Ramos (cell line): ENCODE results near the gene CRYGA.
"Not testable (repeated sequence)": the region's sequence is repeated elsewhere in the genome, so short reads cannot be mapped to it uniquely, and the experiment has no call there.

ENCODE experiments used
- in situ Hi-C: fragments of 300-500 bp; cut with MboI; formaldehyde crosslinking; loops from one replicate; pipeline ENCODE4 v1.14.3; 2022; ENCODE audit warnings: low sequenced_read_pairs; ENCODE audit not compliant: unreplicated experiment

CRYGA gene

DNA sequence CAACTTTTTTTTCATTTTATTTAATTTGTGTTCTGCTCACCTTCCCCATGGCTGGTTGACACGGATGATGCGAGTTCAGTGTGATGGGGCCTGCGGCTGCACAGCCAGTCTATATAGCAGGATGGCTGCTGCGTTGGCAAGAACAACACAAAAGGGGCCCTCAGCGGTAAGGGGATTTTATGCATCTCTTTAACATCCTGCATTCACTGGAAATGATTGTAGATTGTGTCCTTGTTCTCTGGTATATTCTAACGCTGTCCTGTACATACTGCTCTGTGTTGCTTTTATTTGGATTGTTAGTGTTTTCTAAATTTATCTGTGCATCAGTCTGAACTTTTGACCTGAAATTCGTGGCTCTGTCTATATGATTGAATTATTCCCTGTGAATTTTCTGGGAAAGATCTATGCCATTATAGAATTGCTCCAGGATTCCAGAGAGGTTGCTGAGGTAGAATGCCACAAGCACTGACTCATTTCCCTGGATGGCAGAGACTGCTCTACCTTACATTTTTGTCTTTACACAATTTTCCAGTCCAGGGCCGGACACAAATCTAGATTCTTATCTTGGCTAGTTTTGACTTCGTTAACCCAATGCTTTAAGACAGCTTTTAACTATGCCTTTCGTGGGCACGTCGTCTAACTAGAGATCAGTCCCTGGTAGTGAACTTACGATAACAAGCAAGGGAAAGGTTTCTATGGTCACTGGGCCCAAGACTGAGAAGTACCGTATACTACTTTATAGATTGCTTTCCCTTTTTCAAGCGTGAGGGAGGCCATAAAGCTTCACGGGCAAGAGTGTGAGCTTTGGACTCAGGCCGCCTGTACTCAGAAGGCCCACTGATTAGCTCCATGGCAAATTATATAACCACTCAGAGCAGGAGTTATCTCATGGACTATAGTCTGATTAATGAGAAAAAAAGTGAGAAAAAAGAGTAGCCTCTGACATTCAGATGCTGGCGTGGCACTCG, 33.4 kb downstream of the CRYGA start, which contains the start of gene CRYGC:
Gene CRYGC (minus strand): TSS at position 85 of the 968 bp plus-strand sequence. CDS start 36 bp downstream, at position 49.
- in situ Hi-C loops, result no loop called here

DNA sequence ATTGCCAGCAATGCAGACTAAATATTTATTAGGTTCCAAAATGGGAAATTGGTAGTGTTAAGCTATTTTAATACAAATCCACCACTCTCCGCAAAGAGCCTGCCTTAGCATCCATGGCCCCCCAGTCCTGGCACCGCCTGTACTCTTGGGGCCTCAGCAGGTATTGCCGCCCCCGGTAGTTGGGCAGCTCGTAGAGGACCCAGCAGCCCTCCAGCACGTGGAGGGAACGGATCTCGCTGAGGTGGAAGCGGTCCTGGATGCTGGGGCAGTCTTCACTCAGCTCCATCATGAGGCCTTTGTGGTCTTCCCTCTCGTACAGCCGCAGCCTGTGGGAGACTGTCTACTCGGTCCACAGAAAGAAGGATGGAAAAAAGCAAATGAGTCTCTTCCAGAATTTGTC, 35.3 kb downstream of the CRYGA start:
- in situ Hi-C loops, result no loop called here

DNA sequence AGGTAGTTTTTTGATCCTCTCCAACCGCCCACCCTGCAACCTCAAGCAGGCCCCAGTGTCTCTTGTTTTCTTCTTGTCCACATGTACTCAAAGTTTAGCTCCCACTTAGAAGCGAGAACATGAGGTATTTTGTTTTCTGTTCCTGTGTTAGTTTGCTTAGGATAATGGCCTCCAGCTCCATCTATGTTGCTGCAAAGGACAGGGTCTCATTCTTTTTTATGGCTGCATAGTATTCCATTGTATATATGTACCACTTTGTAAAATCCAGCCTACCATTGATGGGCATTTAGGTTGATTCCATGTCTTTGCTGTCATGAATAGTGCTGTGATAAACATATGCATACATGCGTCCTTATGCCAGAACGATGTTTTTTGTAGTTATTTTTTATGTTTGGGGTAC, 36.3 kb downstream of the CRYGA start:
- in situ Hi-C loops, result no loop called here

DNA sequence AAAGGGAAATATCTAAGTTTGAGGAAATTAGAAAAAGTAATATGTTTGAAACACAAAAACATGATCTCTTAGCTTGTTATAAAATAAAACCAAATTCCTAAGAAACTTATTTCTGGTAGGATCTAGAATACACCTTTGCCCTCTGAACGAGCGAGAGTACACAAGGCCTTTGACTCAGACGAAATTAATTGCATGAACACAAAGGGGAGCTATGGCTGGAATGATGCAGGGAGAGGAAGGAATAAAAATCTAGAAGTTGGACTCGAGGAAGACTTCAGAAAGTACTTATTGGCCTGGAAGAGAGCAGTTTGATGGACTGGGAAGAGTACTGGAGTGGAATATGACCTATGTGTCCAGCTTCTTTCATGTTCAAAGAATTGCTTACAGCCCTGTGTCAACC, 38.1 kb downstream of the CRYGA start:
- in situ Hi-C loops, result no loop called here

DNA sequence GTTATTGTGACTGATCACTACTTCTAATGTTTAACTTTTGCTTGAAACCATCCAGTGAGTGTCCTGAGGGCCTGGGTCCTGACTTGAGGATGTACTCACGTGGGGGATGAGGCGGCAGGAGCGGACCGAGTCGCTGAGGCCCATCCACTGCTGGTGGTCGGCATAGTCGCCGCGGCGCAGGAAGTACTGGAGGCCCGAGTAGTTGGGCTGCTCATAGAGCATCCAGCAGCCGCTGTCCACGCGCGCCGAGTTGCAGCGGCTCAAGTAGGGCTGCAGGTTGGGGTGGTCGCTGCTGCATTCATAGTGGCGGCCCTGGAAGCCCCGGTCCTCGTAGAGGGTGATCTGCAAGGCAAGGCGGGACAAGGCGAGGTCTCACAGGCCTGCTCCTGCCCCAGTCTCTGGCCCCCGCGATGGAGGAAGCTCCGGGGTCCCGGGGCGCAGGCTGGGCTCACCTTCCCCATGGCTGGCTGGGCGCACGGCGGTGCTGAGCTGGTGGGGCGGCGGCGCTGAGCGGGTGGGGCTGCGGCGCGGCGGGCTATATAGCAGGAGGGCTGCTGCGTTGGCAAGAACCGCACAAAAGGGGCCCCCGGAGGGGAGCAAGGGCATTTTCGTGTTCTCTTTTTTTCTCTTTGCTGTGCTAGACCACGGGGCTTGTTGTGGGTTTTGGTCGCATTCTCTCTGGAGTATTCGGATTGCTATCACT, 39.2 kb downstream of the CRYGA start, which contains the start of gene CRYGD:
Gene CRYGD (minus strand): TSS at position 512 of the 703 bp plus-strand sequence. CDS start 51 bp downstream, at position 461.
- in situ Hi-C loops, result not testable (repeated sequence)

DNA sequence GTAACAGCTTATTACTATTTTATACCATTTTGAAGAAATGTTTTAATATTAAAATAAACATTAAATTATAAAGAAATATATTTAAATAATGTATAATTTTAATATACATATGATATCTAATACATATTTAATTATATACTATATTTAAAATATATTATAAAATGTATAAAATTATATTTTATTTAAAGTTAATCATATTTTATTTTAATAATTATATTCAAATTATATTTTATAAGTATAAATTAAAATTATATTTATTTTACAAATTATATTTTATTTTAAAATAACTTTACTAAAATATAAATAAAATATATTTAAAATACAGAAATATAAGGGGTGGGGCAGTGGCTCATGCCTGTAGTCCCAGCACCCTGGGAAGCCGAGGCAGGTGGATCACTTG, 41.1 kb downstream of the CRYGA start:
- in situ Hi-C loops, result no loop called here

DNA sequence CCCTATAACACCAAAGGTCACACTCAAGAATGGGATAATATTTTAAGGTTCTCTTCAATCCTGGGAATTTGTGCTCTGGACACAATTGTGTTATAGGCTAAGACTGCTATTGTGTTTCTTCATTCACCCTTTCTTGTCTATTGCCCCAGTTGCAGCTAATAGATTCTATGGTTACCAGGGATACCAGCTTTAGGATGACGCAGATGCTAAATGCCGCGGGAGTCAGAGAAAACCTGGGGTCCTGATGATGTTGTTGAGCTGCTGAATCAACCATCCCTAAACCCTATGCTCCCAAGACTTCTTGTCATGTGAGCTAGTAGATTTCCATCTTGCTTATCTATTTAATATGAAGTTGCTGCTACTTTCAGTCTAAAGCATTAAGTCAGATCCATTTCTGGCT, 44.5 kb downstream of the CRYGA start:
- in situ Hi-C loops, result no loop called here

DNA sequence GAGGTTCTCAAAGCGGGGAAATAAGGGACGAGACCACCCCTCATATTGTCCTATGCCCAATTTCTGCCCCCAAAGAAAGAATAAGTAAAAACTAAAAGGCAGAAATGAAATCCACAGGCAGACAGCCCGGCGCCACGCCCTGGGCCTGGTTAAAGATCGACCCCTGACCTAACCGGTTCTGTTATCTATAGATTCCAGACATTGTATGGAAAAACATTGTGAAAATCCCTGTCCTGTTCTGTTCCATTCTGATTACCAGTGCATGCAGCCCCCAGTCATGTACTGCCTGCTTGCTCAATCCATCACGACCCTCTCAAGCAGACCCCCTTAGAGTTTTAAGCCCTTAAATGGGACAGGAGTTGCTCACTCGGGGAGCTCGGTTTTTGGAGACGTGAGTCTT, 46.0 kb downstream of the CRYGA start:
- in situ Hi-C loops, result not testable (repeated sequence)

DNA sequence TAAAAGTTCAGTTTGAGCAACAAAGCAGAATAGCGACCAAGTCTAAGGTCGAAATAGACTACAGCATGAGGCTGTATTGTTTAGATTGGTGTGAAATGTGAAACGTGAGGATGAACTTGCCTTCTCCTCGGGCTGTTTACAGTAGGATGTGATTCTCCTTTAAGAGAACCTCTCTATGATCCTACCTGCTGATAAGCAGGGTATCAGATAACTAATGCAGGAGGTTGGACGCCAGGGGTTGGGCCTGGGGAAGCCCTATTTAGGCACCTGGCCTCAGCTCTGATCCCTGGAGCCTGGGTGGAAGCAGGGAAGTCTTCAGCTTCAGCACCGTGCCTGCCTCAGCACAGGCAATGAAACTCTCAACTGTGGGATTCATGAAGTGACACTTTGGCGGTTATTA, 50.4 kb downstream of the CRYGA start:
- in situ Hi-C loops, result no loop called here

DNA sequence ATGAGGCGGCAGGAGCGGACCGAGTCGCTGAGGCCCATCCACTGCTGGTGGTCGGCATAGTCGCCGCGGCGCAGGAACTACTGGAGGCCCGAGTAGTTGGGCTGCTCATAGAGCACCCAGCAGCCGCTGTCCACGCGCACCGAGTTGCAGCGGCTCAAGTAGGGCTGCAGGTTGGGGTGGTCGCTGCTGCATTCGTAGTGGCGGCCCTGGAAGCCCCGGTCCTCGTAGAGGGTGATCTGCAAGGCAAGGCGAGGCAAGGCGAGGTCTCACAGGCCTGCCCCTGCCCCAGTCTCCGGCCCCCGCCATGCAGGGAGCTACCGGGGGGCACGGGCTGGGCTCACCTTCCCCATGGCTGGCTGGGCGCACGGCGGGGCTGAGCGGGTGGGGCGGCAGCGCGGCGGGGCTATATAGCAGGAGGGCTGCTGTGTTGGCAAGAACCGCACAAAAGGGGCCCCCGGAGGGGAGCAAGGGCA, 51.1 kb downstream of the CRYGA start:
- in situ Hi-C loops, result not testable (repeated sequence)
